Heart left ventricle (tissue), 13 donors: ENCODE measurements around the gene PRSS22.

Experiments
- POLR2A ChIP-seq, 2 donors: fragments of 450-650 bp; IDR thresholded peaks; one replicate each; pipeline ENCODE4 v1.6.1; 2017; ENCODE audit warnings: antibody characterized with exemption in 2 of 2, mild to moderate bottlenecking in 2 of 2, moderate library complexity in 2 of 2
- TF ChIP-seq, protein P1 (sequence below), 12 donors: fragments of 200-600 bp; sonication (generic) in 4 of 12; IDR thresholded peaks; one replicate each; pipeline versions ENCODE4 v1.5.0 to v1.8.0; 2018 to 2022; ENCODE audit warnings: antibody characterized with exemption in 12 of 12, mild to moderate bottlenecking in 5 of 12
- donor health status: ischemic (EF 13 %, LVEDD 7.1; RV severe dilation, severe dysfunction).
- donor health status: DM: no; HTN: yes; CAD: no.
- donor health status: DM: no; HTN: no; CAD: no.
- donor health status: ischemic (EF 25% LVEDD 6.9; RV normal size, moderate dysfunction).
- donor health status: ischemic (EF 25% LVEDD 5.7; RV mildly dilated, moderate dysfunction).
- donor health status: ischemic (EF 35%, LVEDD 5.7; RV mildly dilated, moderate dysfunction).
- donor health status: nonischemic (EF 11% LVEDD 7.7; RV severe dilation, severe dysfunction).
- donor health status: DM: yes; HTN: yes; CAD: no.
- donor health status: PGD.
- donor health status: ischemic (EF 29% LVEDD 5.4; RV normal size, mild dysfunction).
- donor health status: nonischemic (EF 23%, LVEDD 6.1; RV moderate dilation, normal function).

- TF ChIP-seq, protein P1, sequence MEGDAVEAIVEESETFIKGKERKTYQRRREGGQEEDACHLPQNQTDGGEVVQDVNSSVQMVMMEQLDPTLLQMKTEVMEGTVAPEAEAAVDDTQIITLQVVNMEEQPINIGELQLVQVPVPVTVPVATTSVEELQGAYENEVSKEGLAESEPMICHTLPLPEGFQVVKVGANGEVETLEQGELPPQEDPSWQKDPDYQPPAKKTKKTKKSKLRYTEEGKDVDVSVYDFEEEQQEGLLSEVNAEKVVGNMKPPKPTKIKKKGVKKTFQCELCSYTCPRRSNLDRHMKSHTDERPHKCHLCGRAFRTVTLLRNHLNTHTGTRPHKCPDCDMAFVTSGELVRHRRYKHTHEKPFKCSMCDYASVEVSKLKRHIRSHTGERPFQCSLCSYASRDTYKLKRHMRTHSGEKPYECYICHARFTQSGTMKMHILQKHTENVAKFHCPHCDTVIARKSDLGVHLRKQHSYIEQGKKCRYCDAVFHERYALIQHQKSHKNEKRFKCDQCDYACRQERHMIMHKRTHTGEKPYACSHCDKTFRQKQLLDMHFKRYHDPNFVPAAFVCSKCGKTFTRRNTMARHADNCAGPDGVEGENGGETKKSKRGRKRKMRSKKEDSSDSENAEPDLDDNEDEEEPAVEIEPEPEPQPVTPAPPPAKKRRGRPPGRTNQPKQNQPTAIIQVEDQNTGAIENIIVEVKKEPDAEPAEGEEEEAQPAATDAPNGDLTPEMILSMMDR (IDR thresholded peaks at IDR 0.05), result no peak
- no peak for TF ChIP-seq POLR2A (IDR thresholded peaks at IDR 0.05)
These were observed 36.3 kb upstream of the PRSS22 start for GRCh38 chr16:2894231-2894630.
